Measurements from ENCODE around the gene ESPNL.

Gene ESPNL

DNA sequence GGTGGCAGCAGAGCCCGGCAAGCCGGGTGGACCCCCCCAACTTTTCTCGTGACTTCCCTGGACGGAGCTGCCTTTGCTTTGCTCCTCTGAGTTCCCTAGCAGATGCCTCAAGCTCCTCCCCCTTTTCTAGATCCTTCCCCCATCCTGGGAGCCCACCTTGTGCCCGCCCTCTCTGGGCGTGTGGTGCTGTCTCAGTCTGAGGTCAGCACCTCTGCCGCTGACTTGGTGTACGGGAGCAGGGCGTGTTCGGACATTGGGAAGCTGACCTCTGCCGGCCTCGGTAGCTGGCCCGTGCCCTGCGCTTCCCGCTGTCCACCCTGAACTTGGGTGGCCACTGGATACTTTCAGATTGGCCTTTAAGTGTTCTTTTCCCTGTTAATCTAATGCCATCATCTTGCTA is 19.6 kb upstream of the ESPNL start:
- no peak for DNase-seq

DNA sequence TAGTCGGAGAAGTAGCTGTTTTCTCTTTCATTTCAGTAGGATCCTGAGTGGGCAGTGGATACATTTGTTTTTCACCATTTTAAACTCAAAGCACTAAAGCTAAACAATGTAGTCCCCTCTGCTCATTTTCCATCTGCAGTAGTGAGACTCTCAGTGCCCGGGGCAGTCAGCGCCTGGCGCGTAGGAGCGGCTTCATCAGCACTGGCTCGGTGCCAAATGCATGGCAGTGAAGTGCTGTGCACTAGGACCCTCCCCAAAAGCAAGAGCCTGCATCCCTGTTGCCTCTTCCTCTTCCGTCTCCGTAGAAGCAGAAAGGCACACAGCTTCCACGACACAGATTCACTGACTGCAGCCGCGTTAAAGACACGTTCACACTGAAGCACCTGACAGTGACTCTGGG is 19.0 kb upstream of the ESPNL start:
- no peak for DNase-seq

DNA sequence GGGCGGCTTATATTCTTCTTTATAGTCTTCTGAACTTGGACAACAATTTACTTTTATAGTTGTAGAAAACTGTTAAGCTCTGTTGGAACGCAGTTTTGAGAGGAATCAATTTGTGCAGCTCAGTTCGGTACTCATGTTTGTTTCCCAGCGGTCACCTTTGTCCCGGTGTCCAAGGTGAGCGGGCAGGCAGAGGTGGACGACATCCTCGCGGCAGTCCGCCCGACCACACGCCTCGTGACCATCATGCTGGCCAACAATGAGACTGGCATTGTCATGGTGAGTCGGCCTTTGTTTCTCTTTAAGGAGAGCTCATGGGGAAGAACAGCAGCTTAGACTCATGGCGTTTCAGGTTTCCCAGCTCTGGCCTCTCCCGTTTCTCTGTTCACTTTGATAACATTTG is 18.6 kb upstream of the ESPNL start:
- no peak for DNase-seq

DNA sequence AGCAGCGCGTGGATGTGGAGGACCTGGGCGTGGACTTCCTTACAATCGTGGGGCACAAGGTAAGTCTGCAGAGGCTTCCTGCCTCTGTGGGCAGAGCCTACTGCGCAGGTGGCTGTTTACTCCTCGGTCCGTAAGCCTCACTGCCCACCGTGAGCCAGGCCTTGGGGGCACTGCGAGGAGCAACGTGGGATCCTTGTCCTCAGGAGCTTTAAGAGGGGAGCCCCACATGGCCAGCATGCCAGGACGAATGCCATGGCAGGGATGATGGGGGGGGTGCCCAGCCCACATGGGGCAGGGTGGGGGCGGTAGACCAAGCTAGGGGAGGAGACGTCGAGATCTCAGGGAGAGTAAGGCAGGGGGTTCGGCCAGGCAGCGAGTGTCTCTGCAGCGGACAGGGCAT is 18.0 kb upstream of the ESPNL start:
- no peak for DNase-seq

DNA sequence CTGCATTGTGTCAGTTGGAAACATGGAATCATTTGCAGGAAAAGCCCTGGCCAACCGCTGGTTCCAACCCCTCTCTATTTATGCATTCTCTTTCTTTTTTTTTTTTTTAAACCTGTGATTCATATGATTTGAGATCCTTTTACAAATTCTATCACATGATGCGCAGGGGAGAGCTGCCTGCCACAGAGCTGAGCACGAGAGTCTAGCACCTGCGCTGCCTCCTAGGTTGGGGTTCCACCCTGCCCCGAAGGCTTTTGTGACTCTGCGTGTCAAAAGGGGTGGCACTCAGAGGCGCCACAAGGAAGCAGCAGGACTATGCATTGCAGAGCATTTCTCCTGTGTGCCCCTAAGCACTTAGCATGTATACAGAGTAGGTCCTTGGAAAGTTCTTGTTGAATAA is 17.3 kb upstream of the ESPNL start:
- DNase-seq: no peak

DNA sequence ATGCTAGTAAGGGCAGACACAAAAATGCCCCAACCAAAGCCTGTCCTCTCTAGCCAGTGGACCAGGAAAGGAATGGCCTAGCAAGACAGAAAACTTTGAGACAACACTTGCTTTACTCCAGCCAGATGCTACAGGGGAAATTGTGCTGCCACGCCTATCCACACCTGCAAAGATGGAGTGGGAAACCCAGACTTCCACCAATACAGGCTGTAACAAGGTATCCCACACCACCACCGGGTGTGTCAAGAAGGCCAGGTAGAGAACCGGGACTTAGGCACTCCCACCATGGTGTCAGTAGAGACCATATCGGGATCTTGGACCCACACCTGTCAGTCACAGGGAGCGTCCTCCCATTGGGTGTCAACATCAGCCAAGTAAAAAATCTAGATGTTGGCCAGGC is 16.2 kb upstream of the ESPNL start:
- no peak for DNase-seq

DNA sequence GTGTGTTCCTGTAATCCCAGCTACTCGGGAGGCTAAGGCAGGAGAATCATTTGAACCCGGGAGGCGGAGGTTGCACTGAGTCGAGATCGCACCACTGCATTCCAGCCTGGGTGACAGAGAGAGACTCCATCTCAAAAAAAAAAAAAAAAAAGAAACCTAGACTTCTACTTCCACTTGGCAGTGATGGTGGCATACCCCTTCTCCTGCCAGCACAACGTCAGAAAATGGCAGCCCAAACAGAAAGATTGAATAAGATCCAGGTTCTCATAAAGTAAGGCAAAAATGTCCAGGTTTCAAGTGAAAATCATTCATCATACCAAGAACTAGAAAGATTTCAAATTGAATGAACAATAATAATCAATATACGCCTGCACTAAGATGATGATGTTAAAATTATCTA is 15.4 kb upstream of the ESPNL start:
- no peak for DNase-seq

DNA sequence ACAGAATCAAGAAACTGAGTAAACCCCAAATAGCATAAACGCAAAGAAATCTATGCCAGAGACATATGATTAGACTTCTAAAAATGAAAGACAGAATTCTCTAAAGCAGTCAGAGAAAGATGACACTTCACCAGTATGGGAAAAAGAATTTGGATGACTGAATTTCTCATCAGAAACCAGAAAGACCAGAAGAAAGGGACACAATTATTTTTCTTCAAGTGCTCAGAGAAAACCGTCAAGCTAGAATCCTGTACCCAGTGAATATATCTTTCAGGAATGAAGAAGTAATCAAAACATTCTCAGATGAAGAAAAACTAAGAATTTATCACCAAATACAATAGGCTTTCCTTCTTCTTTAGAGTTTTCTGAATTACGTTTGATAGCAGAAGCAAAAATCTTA is 14.2 kb upstream of the ESPNL start:
- DNase-seq: no peak

DNA sequence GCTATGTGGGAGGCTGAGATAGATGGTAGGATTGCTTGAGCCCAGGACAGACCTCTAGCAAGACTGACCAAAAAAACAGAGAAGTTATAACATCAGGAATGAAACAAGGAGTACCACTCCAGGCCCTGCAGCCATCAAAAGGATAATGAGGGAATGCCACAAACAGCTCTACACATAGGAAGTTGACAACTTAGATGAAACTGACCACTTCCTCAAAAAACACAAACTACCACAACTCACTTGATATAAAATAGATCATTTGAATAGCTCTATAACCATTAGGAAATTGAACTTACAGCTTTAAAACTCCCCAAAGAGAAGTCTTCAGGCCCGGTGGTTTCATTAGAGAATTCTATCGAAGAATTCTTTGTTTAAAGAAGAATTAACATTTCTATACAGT is 12.9 kb upstream of the ESPNL start:
- DNase-seq: no peak

DNA sequence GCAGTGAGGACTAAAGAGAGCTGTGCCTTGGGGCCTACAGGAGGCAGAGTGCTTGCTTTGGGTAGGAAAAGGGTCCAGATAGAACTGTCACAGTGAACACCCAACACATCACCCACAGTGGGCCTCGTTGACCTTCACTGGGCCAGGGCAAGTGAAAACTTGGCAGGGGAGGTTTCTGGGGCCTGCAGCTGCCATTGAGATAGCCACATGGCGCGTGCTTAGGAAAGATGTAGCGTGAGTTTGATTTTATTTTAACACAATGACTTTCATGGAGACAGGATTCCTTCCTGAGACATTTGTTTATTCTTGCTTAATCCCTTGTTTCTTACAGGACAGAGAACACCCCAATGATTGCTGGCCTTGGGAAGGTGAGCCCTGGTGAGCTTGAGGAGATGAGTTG is 9.3 kb upstream of the ESPNL start:
- no peak for DNase-seq

DNA sequence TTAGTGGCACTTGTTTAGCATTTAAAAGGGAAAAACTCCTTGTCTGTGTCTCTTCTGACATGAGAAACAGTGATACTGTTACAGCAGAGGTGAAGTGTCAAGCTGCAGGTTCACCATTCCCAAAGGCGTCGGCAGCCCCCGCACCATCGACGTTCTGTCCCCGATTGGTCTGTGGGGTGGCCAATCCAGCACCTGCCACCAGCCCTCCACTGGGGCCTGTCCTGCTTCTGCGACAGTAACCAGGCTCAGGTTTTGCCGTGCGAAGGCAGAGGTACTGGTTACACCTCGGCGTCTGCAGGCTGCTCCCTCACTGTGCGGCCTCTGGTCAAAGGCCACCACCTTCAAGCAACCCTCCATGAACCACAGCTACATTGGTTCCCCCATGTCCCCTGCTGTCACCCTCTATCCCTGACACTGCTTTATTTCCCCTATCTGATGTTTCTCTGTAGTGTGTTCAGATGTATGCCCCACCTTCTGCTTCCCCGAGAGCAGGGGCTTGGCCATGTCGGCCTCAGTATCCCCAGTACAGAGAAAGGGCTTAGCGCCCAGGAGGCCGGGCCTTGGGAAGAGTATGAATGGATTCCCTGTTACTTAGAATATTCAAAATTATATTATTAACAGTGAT is 8.6 kb upstream of the ESPNL start:
- DNase-seq: no peak

DNA sequence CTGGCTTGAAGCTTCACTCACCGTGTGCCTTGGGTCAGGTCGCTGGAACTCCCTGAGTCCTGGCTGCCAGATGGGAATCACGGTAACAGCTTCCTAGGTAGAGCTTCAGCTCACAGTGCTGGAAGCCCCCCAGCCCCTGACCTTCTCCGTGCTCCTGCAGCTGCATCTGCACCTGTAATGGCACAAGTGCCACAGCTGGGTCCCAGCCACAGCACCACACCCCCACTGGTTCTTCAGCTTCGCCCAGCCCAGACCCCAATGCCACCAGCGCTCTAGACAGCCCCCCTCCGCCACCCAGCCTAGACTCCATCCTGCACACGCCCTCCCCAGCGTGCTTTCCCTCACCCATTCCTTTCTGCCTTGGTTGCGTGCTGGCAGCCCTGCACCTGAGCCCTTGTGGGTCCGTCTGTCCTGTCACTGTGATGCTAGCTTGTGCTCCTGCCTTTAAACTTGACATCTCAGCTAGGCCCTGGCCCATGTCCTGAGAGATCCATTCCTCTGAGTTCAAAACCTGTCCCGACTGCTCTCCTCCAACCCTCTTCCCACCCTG is 7.6 kb upstream of the ESPNL start:
- no peak for DNase-seq

DNA sequence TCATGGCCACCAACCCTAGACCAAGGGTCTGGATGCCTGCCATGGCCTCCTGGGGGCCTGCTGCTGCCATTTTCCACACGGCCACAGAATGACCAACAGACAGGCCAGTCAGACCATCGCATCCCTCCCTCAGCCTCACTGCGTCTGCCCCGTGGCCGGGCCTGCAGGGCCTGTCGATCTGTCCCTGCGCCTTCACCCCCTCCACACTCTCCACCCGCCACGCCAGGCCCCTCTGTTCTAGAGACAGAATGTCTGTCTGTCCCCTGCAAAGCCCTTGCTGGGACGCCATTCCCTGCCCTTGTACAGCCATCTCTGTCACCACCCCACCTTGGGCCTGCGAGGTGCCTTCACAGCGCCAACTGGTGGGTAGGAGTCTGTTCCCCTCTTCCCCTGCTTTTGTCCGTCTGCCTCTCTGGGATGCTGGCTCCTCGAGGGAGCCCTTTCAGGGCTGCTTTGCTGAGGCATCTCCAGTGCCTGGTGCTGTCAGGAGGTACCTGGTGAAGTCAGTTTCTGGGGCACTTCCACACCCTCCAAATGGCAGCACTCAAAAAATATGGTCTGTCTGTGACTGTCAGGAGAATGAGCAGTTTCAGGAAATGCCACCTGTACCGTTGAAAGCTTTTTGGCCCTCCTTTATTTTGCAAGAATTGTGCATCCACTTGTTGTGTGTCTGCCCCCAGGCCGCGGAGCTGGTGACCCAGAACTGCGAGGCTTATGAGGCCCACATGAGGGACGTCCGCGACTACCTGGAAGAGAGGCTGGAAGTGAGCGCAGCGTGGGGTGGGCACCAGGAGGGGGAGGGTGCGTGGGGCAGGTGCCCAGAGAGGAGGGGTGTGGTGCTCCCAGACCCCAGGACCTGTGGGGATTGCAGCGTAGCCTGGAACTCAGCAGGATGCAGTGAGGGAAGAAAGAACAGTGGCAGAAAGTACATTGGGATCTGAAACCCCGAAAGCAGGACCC is 6.7 kb upstream of the ESPNL start:
- no peak for DNase-seq

DNA sequence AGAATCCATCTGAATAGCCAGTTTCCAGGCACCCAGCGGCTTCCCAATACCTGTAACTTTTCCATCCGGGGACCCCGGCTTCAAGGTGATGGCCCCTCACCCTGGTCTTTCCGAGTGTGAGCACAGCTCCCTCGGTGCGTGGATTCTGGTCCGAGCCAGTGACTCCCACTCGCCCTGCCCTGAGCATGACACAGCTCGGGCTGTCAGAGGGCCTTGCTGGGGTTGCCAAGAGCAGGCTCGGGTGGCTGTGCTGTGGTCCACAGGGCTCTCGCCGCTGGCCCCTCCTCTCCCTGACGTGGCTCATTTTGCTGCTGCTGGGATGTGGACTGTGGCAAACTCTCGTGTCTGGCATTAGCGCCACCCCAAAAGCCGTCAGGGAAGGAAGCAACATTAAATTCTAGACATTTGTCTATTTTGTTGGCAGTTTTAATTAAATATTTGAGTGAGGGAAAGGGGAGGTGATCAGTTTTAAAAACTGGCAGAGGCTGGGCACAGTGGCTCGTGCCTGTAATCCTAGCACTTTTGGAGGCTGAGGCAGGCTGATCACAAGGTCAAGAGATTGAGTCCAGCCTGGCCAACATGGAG is 5.6 kb upstream of the ESPNL start:
- no peak for DNase-seq

DNA sequence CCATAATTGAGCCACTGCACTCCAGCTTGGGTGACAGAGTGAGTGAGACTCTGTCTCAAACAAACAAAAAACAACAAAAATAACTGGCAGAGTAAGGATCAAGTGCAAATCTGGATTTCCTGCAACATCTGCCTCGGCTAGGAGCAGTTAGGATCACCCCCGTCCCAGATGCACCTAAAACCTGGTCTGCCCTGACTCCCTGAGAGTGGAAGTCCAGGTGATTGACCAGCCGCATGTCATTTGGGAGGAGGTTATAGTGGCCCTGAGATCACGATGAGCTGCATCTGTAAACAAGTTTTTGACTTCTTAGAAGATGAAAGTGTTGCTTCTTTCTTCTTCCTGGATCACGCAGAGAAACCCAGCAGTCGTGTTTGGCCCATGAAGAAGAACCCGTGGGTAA is 5.0 kb upstream of the ESPNL start:
- no peak for DNase-seq

DNA sequence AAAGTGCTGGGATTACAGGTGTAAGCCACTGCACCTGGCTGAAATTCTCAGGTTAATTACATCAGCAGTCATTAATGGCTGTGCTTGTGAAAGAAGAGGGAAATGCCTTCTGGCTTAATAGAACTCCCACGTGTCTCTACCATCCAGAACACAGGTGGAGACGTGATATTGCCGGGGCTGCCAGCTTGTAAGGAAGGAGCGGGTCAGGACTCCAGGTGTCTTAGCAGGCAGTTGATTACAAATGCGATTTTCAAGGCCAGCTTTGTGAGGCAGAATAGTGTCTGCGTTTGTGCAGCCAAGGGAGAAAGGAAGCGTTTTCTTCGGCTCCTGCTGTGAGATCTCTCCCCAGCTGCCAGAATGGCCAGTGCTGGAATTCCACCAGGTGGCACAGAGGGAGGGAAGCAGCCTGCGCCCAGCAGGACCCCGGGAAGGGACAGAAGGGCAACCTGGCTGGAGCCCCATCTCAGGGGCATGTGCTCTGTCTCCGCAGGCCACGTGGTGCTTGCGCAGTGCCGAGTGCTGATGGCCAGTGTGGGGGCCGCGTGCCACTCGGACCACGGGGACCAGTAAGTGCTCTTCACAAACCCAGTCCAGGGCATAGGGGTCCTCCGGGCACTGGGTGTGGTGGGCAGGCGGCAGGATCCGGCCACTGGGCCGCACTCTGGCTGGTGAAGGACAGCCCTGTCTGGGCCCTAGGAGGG is 3.7 kb upstream of the ESPNL start:
- no peak for DNase-seq

DNA sequence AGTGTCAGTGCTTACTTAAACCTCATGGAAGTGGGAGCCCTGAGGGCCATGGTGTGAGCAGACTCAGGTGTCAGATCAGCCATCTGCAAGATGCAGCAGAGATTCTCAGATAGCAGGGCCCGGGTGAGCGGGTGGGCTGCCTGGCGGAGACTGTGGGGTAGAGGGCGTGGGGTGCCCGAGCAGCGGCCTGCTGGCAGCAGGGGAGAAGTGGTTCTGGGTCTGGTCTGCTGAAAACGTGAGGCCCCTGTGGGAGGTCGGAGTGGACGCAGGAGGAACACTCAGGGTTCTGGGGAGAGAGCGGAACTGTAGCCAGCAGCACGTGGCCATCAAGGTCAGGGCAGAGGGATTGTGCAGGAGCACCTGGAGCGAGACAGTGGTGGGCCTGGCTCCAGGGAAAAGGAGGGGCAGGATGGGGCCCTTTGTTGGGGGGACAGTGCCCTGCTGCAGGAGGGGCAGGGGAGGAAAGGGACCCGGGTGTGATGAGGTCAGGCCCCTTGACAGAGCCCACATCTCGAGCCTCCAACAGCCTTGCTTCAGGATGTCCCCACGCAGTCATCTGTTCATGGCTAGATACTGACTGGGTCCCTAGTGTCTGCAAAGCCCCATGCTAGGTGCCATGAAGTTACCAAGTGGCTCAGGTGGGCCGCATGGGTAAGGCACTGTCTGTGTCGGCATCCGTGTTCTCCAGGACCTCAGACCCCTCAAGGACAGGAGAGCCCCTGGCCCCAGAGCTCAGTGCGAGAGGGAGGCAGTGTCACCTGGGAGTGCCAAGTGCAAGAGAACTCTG is 2.7 kb upstream of the ESPNL start:
- no peak for DNase-seq

DNA sequence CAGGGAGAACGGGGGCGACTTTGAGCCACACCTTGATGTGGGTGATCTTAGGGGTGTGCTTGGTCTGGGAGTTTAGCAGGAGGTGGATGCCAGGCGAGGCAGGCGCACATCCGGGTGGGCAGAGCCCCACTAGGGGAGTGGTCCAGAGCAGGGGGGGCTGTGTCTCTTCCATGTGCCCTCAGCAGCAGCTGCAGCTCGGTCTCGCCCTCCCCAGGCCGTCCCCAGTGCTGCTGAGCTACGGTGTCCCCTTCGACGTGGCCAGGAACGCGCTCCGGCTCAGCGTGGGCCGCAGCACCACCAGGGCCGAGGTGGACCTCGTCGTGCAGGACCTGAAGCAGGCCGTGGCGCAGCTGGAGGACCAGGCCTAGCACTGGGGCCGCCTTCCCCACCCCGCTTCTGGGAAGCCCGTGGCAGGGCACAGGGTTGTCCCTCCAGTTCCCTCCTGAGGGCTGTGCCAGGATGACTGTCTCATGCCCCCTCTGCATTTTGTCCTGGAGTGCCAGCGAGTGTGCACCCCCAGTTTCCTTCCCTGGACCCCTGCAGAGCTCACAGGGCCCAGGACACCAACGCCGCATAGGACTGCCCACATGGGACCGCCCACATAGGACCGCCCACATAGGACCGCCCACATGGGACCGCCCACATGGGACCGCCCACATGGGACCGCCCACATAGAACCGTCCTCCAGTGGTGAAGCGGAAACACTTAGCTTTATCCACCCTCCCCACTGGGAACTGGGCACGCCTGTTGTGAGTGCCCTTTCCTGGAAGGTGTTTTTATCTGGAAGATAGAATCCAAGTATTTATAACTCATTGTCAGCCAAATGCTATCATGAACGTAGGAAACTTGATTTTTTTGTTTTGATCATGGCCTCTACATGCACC is 1.9 kb upstream of the ESPNL start:
- DNase-seq: no peak

DNA sequence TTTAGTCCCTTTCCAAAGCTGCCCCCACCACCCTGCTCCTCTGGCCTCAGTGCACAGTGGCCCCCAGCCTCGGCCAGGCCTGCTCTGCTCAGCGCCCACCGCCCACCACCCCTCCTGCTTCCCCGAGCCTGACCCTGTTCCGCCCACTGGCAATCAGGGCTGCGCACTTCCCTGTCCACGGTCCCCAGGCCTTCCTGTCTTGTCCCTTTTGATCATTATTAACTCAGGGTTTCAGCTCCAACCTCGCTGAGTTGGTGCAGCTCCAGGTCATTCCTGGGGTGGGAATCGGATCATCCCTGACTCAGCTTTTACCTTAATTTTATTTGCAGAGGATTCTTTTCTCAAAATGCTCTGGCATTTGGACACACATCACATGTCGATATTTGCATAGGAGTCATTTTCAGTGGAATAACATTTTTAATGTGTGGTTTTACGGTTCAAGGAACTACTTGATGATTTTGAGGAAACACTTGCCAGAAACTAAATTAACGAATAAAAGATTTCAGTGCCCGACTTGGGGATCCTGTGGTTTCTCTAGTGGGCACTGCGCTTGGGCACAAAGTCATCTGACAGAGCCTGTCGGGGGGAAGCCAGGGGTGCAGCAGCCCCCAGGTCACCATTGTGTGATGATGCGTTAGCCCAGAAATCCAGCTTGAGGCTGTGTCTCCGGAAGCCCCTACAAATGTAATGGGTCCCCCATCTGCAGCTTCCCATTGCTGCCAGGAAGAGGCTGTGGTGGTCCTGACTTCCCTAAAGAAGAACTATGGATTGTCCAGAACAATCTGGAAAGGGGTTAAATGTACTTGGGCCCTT is 1.0 kb upstream of the ESPNL start:
- DNase-seq: no peak

DNA sequence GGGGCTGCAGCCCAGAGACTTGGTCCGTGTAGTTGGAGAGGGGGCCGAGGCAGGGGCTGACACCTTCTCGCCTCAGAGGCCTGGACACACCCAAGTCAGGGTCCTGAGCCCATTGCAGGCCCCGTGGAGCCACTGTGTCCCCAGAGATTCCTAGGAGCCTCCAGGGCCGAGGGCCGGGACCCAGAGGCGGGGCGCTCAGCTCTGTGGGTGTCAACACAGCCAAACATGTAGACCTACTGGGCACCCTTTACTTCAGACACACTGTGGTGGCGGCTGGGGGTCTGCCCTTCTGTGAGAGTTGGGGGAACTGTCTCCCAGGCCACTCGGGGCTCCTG is 459 bp upstream of the ESPNL start:
- DNase-seq: no peak
